A549 (cell line): ENCODE results near the gene CDK19.

Experiments
- EHF ChIP-seq: fragments of 250-450 bp; sonication (Bioruptor Pico); IDR thresholded peaks from 2 replicates; pipeline ENCODE4 v1.5.0; 2020; ENCODE audit warnings: mild to moderate bottlenecking
- ESRRA ChIP-seq: fragments of 150-350 bp; IDR thresholded peaks from 2 replicates; pipeline ENCODE4 v1.6.1; 2014; ENCODE audit warnings: mild to moderate bottlenecking, low read length, borderline replicate concordance
- GATA3 ChIP-seq: IDR thresholded peaks from 2 replicates; pipeline ENCODE4 v1.6.1; 2012; ENCODE audit warnings: borderline replicate concordance
- MYC ChIP-seq: IDR thresholded peaks from 2 replicates; pipeline ENCODE4 v1.6.1; 2012; ENCODE audit warnings: mild to moderate bottlenecking, inconsistent platforms, low read length, improper control_type of control experiment, borderline replicate concordance
- NPAS2 ChIP-seq: fragments of 250-450 bp; sonication (Bioruptor Pico); IDR thresholded peaks from 2 replicates; pipeline ENCODE4 v1.8.0; 2022; ENCODE audit warnings: mild to moderate bottlenecking, moderate library complexity, borderline replicate concordance
- POLR2A ChIP-seq: IDR thresholded peaks from 2 replicates; pipeline ENCODE4 v1.6.1; 2012; ENCODE audit warnings: mild to moderate bottlenecking, low read length
- RAD21 ChIP-seq, 2 experiments: fragments of >200 bp in 1 of 2; sonication (Bioruptor Twin) in 1 of 2; formaldehyde crosslinking in 1 of 2; IDR thresholded peaks in 1 of 2; conservative IDR thresholded peaks in 1 of 2; 2 replicates in 1 of 2; 3 replicates in 1 of 2; pipeline ENCODE4 v1.6.1; 2012 to 2018; ENCODE audit warnings: inconsistent platforms in 1 of 2
- TP53 ChIP-seq: fragments of 250-450 bp; sonication (Bioruptor Pico); IDR thresholded peaks from 2 replicates; pipeline ENCODE4 v1.5.0; 2021; ENCODE audit warnings: mild to moderate bottlenecking, moderate library complexity
- USF2 ChIP-seq: fragments of 450-650 bp; IDR thresholded peaks from 2 replicates; pipeline ENCODE4 v1.6.1; 2014; ENCODE audit warnings: antibody characterized with exemption
- ZFP36 ChIP-seq: fragments of 450-650 bp; IDR thresholded peaks from 2 replicates; pipeline ENCODE4 v1.6.1; 2014; ENCODE audit warnings: borderline replicate concordance; ENCODE audit not compliant: partially characterized antibody
- TF ChIP-seq, protein P1 (sequence below): fragments of >200 bp; sonication (Bioruptor Twin); formaldehyde crosslinking; IDR thresholded peaks from 3 replicates; pipeline ENCODE4 v1.5.1; 2016
- TF ChIP-seq, protein P2 (sequence below): fragments of 200-600 bp; sonication (generic); IDR thresholded peaks from 2 replicates; pipeline ENCODE4 v1.6.1; 2016; ENCODE audit warnings: antibody characterized with exemption, mild to moderate bottlenecking, moderate library complexity

- no peak for TF ChIP-seq USF2
- TF ChIP-seq, protein P1, sequence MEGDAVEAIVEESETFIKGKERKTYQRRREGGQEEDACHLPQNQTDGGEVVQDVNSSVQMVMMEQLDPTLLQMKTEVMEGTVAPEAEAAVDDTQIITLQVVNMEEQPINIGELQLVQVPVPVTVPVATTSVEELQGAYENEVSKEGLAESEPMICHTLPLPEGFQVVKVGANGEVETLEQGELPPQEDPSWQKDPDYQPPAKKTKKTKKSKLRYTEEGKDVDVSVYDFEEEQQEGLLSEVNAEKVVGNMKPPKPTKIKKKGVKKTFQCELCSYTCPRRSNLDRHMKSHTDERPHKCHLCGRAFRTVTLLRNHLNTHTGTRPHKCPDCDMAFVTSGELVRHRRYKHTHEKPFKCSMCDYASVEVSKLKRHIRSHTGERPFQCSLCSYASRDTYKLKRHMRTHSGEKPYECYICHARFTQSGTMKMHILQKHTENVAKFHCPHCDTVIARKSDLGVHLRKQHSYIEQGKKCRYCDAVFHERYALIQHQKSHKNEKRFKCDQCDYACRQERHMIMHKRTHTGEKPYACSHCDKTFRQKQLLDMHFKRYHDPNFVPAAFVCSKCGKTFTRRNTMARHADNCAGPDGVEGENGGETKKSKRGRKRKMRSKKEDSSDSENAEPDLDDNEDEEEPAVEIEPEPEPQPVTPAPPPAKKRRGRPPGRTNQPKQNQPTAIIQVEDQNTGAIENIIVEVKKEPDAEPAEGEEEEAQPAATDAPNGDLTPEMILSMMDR = no peak
- TF ChIP-seq MYC = no peak
- no peak for TF ChIP-seq ZFP36
- TF ChIP-seq RAD21 (conservative IDR thresholded peaks at IDR 0.05 in 1 of 2, IDR thresholded peaks at IDR 0.05 in 1 of 2) = no peak
- no peak for TF ChIP-seq ESRRA
- TF ChIP-seq, protein P2, sequence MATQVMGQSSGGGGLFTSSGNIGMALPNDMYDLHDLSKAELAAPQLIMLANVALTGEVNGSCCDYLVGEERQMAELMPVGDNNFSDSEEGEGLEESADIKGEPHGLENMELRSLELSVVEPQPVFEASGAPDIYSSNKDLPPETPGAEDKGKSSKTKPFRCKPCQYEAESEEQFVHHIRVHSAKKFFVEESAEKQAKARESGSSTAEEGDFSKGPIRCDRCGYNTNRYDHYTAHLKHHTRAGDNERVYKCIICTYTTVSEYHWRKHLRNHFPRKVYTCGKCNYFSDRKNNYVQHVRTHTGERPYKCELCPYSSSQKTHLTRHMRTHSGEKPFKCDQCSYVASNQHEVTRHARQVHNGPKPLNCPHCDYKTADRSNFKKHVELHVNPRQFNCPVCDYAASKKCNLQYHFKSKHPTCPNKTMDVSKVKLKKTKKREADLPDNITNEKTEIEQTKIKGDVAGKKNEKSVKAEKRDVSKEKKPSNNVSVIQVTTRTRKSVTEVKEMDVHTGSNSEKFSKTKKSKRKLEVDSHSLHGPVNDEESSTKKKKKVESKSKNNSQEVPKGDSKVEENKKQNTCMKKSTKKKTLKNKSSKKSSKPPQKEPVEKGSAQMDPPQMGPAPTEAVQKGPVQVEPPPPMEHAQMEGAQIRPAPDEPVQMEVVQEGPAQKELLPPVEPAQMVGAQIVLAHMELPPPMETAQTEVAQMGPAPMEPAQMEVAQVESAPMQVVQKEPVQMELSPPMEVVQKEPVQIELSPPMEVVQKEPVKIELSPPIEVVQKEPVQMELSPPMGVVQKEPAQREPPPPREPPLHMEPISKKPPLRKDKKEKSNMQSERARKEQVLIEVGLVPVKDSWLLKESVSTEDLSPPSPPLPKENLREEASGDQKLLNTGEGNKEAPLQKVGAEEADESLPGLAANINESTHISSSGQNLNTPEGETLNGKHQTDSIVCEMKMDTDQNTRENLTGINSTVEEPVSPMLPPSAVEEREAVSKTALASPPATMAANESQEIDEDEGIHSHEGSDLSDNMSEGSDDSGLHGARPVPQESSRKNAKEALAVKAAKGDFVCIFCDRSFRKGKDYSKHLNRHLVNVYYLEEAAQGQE = no peak
- TF ChIP-seq TP53 (CRISPR knock-in tag) = no peak
- no peak for TF ChIP-seq POLR2A
- TF ChIP-seq GATA3 = no peak
- TF ChIP-seq NPAS2 = no peak
- no peak for TF ChIP-seq EHF (CRISPR knock-in tag)
These were observed 73.8 kb downstream of the CDK19 start for GRCh38 chr6:110741517-110741916.
